Measurements from ENCODE around the gene ANKRD62. TPM values are rescaled to one million over a fixed set of nuclear protein-coding genes. Genes with fewer than 3 reads are reported as not detected.

ANKRD62 gene
- not detected for total RNA-seq

GRCh38 chr18:12093520-12094257, at the start of gene ANKRD62:
Gene ANKRD62 (plus strand): TSS chr18:12093843. CDS start chr18:12094018, 175 bp downstream.
- H3K4me1 ChIP-seq, result no peaks in the 10 kb centered on the region
- no peaks in the 10 kb centered on the region for H3K27me3 ChIP-seq
- no peak for DNase-seq (ENCODE audit: low spot score in 2 of 2)
- H3K9me3 ChIP-seq, result no peaks in the 10 kb centered on the region
- intact Hi-C loops (cut with DNase I), result no loop called here
- H3K4me3 ChIP-seq, result no peak within 1 kb of the TSS
- TF ChIP-seq CTCF (IDR thresholded peaks at IDR 0.05), result no peak
- no peak within 1 kb of the TSS for H3K27ac ChIP-seq
- no peaks in the 10 kb centered on the region for H3K36me3 ChIP-seq

- TF ChIP-seq CTCF (IDR thresholded peaks at IDR 0.05), result no peak
- Histone ChIP-seq H3K36me3 (no peaks in the 10 kb centered on the region), H3K27ac (no peak overlapping the region), H3K4me1 (no peaks in the 10 kb centered on the region), H3K4me3 (no peak overlapping the region), H3K9me3 (no peaks in the 10 kb centered on the region), H3K27me3 (no peaks in the 10 kb centered on the region)
- no peak for DNase-seq (ENCODE audit: low spot score in 2 of 2)
- intact Hi-C loops (cut with DNase I), result no loop called here
Measured at GRCh38 chr18:12044591-12044990, 49.1 kb upstream of the ANKRD62 start.

- no peaks in the 10 kb centered on the region for H3K9me3 ChIP-seq
- H3K27me3 ChIP-seq, result no peaks in the 10 kb centered on the region
- DNase-seq (ENCODE audit: low spot score in 2 of 2), result peak in 1 of 2 donors; percentile 34
- no peak overlapping the region for H3K27ac ChIP-seq
- H3K4me3 ChIP-seq, result no peak overlapping the region
- intact Hi-C loops (cut with DNase I), result no loop called here
- no peaks in the 10 kb centered on the region for H3K4me1 ChIP-seq
- no peaks in the 10 kb centered on the region for H3K36me3 ChIP-seq
- no peak for TF ChIP-seq CTCF (IDR thresholded peaks at IDR 0.05)
Measured at GRCh38 chr18:12046046-12046750, 47.4 kb upstream of the ANKRD62 start.

- DNase-seq (ENCODE audit: low spot score in 2 of 2), result no peak
Measured at GRCh38 chr18:12046751-12047335, 46.8 kb upstream of the ANKRD62 start.

More at GRCh38 chr18:12046751-12047335, 46.8 kb upstream of the ANKRD62 start:
- Histone ChIP-seq H3K27me3 (no peaks in the 10 kb centered on the region), H3K4me1 (no peaks in the 10 kb centered on the region), H3K4me3 (no peak overlapping the region), H3K36me3 (no peaks in the 10 kb centered on the region), H3K9me3 (no peaks in the 10 kb centered on the region), H3K27ac (no peak overlapping the region)
- no peak for TF ChIP-seq CTCF (IDR thresholded peaks at IDR 0.05)
- intact Hi-C loops (cut with DNase I), result no loop called here
